Iris pigment epithelial cell (primary cell): ENCODE measurements around the gene MAP1B.
A peak's percentile ranks its signal among the peaks of the same experiment; 100 is the strongest.

Experiments used
- DNase-seq: peaks from one replicate; pipeline ENCODE4 v3.0.0-alpha.2; 2011; ENCODE audit warnings: low read depth

MAP1B gene

DNA sequence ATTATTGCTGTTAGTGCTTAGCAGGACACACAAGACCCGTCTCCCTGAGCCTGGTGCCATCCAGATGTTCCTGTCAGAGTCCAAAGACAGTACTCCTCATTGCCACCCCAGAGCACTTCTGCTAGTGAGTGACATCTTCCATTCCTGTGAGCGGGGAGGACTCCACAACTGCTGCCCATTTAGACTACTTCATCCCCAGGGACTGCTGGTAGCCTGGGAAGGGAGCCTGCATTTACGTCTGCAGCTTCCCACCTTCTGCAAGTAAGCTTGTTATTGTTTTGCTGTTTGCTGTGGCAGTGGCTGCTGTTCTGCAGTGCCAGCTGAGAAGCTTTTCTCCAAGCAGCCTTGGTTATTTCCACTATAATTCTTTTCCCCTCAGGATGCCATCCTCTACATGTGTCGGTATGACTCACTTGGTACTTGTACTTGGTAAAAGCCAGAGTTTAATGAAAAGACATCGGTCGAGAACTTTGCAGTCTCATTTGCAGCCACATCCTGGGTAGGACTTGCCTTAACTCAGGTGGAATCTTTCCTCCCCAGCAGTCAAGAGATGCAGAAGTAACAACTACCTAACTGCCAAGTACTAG, 10.6 kb upstream of the MAP1B start:
- no peak for DNase-seq

DNA sequence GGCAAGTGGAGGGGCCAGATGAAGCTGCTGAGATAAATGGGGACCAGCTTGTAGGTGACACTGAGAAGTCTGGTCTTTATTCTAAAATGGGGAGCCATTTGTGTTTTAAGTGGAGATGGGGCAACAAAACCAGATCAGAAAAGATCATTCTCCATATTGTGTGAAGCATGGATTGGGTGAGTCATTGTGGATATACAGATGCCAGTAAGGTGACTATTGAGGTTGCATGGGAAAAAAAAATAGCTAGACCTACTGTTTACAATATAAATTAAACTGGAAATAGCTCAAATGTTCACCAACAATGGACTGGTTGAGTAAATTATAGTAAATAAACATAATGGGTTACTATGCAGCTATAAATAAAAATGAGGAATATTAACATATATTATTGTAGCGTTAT, 5.4 kb upstream of the MAP1B start:
- peak; percentile 53 for DNase-seq

DNA sequence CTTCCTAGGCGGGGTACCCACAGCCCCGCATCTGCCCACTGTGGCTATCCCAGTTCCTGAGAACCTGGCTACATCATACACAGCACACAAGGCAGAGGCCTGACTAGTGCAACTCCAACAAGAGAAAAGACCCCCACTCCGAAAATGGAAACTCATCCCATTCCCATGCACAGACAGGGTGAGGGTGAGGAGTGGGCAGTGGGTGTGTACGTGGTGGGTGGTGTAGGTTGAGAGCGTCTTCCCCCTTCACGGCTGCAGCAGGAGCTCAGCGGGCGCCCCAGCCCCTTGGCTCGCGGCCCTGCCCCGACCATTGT, 501 bp upstream of the MAP1B start:
- no peak for DNase-seq

DNA sequence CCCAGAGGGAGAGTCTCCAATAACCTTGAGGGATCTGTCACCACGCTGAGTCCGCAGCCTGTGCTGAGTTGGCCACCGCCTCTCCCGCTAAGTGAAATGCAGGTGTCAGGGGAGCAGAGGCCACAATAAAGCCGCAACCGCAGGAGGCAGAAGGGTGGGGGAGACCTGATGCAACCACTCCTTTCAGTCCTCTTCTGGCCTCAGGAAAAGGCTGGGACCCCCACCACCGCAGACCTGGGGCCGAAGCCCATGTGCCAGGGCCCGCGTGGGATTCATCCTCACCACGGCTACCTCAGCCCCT, 576 bp downstream of the MAP1B start:
- peak; percentile 51 for DNase-seq

DNA sequence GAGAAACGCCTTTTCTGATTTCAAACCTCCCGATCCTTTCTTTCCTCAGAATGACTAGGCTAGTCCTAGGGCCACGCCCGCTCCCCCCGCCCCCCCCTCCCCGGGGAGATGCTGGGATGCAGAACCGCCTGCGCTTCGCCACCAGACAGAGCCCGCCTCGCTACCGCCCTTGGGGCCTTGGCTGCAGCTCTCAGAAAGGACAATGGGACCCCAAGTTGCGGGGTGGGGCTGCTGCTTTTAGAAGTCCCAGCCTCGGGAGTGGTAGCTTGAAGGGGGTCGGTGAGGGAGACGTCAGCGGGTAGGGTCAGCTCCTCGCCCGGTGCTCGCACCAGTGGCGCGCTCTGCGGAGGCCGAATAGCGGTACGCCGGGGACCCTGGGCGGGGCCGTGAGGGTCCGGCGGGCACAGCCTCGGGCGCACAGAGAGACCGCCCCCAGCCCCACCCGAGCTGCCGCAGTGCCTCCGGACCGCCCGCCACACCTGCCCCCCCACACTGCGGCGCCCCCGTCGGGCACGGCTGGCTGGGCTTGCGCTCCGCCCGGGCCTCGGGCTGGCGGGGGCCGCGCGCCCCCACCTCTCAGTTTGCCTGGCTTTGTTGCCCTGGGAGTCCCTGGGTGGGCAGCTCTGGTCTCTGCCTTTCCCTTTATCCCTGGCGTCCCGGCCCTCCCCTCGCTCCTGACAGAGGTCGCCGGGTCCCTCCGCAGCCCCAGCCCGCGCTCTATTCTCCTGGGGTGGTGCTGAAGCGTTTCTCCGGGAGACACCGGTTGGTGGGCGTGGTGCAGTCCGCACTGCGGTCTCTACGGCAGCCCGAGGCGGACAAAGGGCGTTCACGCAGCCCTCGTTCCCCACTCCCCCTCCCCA, 1.2 kb downstream of the MAP1B start:
- DNase-seq: peak; percentile 81

DNA sequence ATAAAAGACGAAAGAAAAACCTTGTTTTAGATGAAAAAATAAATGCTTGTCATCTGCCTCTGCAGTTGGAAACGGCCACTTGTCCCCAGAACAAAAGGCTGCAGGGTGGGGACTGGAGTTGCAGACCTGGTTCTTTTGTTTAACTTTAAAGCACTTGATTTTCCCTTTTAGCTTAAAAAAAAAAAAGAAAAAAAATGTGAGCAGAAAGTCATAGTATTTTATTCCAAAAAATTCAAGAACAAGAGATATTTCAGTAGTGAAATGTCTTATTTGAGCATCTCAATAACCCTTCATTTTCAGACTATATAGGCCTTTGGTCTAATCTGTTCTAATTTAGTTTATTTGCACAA, 1.8 kb downstream of the MAP1B start:
- DNase-seq: no peak

DNA sequence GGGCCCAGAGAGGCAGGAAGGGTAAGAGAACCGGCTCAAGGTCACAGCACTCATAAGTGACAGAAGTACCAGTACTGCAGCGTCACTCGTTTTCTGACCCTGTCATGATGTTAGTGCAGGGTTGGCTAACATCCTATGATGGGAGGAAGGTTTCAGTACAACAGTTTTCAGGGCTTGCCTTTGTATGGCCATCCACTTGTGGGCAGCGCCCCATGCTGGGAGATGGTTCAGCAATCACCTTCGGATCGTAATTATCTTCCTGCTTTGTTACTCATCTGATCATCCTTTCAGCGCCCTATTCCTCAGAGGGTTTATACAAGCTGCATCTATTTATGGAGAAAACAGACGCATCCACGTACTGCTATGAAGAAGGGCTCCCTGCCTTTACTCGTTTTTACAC, 2.4 kb downstream of the MAP1B start:
- DNase-seq: peak; percentile 15

DNA sequence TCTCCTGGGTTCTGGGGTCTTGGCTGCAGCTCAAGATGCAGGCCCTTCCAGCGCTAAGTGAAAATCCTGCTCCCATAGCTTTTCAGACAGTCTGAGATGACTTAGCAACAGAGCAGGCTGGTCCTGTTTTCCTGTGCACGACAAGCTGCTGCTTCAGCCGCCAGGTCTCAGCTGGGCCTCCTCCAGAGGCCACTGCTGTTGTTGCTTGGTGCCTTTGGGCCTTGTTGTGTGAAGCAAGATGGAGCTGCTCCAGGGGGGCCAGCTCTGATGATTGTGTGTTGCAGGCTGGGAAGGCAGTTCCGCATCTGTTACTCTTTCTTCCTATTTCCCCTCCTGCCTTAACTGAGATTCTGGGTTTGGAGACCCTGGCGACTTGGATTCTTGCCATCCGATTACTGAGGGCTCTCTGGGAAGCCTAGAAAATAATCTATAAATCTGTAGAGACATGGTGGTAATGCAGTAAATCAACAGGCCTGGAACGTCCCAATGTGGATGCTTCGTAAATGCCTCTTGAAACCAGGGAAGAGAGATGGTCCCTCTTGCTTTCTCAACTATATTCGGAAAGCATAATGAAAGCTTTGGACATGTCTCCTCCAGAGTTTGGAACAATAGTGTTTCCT, 3.2 kb downstream of the MAP1B start:
- no peak for DNase-seq

DNA sequence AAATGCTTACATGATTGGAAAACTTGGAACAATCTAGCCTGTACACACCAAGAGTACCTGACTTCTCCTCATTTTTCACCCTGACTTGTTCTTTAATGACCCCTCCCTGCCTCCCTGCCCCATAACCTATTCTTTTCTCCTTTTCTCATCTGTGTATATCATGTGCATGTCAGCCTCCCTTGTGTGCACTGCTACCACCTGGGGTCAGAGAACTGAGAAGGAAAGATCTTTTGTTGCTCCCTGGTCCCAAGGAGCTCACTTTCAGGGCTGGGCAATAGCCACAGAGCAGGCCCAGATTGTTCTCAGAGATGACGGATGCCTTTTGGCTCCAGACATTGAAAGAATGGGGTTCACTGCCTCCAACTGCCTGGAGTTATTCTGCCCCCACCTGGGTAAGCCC, 5.1 kb downstream of the MAP1B start:
- no peak for DNase-seq

DNA sequence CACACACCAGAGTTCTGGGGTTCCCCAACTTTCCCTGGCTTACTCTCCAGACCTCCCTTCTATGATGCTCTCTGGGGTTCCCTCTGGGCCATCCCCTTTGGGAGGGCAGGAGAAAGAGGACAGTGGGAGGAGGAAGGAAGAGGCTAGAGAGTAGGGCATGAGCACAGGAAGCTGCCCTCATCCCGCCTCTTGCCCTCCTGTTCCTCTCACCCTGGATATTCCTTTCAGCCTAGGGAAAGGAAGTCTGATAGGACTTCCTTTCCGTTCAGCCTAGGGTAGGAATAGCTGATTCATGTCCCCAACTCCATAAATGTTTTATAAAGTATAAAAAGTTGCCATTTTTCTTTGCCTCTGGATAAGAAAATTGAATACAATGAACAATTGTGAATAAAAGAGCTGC, 7.4 kb downstream of the MAP1B start:
- DNase-seq: no peak

DNA sequence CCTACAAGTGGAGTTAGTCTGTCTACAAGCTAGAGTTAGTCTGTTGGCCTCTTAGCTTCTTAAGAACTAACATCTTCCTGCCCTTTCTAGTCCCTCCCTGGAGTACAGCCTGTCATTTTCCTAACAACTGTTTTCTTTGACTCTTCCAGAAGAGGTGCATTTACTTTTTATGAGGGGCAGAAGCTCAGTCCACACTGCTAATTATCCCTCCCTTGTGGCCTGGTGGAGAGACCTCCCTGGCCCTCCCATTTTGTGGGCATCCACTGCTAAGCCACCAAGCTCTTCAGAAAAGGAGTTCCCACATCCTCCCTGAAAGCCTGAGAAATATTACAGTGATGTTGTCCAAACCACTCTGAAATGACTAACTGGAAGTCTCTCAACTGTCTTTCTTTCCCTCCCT, 8.0 kb downstream of the MAP1B start:
- no peak for DNase-seq

DNA sequence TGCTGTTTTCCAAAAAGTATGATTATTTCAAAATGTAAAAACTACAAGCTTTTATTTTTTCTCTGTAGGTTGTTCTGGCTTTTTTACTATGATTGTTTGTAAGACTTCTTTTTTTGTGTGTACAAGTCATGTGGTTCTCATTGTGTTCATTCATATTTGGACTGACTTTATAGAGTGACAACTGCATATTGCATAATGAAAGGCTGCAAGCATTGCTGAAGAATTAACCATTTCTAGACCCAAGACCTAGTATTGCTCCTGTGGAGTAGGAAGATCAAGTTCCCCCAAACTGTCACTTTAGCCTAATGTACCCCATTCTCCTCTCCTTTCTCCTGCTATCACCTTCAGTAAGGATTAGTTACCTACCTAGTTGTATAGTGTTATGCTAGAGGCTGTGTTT, 10.0 kb downstream of the MAP1B start:
- DNase-seq: no peak

DNA sequence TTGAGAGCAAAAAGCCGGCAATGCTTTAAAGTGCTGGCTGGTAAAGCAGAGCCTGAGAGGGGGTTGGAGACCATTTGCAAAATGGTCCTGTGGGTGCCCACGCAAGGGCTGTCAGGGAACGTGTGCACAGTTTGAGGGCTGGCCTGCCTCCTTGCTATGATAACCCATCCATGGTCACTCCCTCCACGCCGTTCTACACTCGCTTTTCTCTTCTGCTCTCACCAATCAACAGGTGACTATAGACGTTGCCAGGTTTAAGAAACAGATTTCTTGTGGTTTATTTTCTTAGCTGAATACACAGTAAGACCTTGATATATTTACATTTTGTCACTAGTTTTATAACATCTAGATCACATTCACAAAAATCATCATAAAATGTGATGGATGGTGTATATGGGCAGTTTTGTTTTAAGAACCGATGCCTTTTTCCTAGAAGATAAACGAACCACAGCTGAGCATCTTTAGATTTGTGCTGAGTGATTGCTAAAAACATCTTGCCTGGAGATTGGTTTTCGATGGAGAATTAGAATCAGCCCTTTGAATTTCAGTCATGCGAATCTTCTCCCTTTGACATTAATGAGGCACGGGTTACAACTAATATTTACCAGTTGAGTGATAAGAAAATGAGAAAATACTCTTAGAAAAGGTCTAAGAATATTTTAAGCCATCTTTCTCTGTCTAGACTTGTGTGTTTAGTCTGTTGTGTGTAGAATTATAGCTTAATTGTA, 13.9 kb downstream of the MAP1B start:
- DNase-seq: no peak

DNA sequence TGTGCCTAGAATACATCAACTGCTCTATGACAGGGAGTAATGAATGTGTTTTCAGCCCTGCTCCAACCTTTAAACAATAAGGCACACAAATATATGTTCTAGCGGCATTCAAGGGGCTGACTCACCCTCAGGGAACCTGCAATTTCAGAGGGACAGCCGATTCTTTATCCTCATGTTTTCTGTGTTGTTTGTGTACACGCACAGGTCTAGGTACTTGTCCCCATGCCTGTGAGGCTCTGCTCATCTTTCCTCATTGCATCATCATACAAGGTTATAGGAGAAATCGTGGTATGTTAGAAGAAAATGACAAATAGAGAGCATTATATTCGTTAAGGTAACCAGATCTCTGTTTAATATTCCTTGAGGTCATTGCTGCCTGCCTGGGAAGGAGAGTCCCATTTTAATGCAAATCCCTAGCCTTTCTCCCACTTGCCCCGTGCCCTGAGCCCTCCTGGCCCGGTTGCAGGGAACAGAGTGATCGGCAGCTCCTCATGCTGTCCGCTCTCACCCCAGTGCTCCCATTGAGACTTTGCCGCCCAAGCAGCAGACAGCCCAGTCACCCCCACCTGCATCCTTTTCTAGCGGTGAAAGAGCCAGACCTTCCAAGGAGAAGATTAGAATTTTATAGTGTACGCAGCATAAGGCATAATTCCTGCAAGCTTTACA, 14.6 kb downstream of the MAP1B start:
- DNase-seq: no peak

DNA sequence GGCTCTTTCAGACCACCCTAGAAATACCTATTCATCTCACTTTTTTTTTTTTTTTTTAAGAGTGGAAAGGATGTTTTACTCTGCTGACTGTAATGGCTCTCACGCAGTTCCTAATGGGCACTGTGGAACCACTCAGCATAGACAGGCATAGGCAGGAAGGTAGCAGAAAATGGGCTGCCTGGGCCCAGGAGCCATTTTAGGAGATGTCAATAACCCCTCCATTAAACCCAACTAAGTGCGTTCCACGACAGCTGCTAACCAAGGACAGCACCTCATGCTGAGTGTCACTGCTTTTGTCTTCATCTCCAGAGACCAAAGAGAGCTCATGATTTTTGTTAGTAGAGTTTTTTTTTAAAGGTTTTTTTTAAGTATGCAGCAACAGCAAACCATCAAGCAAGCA, 15.3 kb downstream of the MAP1B start:
- DNase-seq: no peak

DNA sequence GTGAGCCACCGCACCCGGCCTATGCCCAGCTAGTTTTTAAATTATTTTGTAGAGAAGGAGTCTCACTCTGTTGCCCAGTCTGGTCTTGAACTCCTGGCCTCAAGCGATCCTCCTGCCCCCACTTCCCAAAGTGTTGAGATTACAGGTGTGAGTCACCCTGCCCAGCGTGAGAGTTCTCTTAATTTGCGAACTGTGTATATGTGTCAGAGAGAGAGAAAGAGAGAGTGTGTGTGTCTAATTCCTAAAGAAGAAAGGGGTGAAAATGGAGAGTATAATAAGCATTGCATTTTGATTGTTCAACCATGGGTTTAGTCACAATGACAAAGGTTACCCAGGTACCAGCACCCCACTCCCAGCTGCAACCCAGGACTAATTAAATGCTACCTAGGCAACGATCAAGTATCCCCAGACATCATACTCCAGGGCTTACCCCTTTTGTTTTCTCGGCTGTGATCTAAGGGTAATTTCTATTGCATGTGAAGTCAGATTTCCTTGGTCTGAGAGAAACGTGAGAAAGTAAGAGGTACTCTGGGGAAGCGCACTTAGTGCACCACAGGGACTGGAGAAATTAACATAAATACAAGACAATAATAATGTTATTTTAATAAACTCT, 16.6 kb downstream of the MAP1B start:
- DNase-seq: no peak

DNA sequence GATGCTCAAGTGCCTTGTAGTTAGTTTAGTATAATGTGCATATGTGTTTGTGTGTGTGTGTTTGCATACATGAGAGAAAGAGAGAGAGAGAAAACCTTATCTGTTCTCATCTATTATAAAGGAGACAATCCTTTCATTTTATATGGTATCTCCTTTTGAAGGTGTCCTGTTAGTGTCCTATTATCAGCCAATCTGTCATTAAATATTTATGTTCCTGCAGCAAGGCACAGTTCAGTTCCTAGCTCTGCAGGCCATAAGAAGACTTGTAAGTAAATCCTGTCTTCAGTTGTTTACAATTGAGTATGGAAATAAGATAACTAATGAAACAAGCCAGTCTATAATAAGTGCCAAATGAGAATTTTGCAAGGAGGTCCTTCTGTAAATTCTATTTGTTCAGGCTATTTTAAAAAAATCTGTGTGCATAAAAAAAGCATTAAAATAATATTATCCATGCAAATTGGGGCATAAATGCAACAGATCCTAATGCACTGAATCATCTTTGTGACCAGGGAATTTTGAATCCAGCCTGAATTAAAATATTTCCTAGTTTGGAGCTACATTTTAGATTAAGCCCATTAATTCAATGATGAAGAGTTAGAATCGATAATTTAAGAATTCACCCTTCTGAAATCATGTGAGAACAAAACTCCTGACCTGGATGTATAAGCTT, 18.1 kb downstream of the MAP1B start:
- no peak for DNase-seq

DNA sequence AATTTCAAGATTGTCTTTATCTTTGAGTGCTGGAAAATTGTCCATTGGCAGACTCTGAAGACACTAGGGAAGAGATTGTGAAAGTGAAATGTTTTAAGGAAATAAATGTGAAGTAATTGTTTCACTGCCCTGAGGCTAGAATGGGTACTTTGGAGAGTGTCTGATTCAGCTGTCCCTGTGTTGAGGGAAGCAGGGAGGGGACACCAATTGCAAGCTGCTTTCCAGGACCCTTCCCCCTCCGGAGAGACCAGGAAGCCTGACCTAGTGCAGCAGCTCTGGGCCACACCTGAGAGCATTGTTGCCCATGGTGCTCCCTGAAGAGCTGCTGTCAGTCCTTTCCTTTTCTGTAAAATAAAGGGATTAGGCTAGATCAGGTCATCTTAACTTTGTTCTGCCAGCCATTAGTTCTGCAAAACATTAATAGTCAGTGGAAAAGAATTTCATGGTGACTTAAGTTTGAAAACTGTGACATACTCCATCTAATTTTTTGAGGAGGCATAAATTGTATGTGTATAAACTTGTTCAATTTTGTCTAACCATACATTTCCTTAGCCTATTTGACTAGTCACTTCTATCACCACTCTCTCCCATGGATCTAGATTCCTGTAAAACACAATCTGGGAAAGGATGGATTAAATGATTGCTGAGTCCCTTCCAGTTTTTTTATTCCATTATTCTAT, 18.8 kb downstream of the MAP1B start:
- DNase-seq: no peak

DNA sequence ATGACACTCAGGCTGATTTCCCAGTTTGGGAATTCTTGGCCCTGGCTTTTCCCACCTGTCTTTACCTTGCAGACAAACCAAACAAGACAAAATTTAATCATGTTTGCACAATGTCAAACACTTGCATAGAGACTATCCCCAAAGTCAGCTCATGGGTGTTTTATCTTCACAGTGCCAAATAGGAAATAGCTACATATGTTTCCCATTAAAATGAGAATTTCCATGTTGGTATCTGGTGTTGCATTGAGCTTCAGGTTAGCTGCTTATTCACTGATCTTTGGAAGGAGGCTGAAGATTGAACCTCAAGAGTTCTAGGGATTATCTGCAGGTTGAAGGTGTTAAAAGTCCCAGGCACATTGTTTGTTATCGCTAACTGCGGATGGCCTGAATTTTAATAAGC, 19.5 kb downstream of the MAP1B start:
- DNase-seq: no peak

DNA sequence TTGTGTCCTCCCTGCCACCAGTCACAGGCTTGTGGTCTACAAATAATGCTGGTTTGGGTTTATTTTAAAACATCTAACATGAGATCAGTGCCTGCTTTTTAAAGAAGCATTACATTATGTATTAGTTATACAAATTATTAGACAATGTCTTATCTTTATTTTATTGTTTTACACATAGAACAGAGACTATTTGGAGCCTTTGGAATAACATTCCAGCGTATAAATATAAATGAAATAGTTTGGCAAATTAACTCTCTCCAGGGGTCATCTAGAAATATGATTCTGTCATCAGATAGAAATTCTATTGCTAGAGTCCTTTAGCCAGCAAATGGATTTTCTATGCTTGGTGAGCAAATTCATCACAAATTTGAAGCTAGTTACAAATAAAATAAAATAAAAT, 22.4 kb downstream of the MAP1B start:
- DNase-seq: no peak

DNA sequence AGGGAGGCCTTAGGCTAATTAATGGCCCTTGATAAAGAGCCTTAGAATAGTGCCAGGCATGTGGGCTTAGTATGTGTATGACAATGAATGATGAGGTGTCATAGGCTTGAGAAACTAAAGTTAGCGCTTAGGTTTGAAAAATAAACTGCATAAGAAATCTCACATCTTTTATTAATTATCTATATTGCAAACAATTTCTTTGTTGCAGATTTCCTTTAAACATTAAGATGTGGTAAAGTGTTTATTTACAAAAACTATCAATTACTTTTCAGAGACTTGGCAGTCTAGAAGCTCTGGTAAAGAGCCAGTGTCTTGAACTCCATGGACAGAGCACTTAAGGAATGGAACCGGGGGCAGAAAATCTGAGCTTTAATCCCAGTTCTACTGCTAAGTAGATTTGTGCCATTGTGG, 23.1 kb downstream of the MAP1B start:
- no peak for DNase-seq
